Embryonic facial prominence (tissue), 1 donor: ENCODE data around the gene DDX23.
A peak's percentile ranks its signal among the peaks of the same experiment; 100 is the strongest.

Source experiments
- DNase-seq: peaks from one replicate; pipeline ENCODE4 v3.0.0-alpha.2; 2016; ENCODE audit errors: extremely low spot score

The DDX23 gene

DNA sequence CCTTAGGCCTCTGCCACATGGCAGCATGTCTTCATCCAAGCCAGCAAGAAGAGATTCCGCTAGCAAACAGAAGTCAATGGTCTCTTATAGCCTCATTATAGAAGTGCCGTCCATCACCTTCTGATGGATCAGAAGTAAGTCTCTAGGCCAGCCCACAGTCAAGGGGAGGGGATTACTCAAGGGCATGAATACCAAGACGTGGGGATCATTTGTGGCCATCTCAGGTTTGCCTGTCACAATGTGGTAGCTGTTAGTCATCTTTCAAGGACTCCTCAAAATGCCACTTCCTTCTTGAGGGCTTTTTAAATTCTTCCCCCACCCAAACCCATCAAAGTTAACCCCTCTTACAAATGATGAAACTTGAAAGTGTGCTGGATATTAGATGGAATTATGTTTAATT, 55.0 kb downstream of the DDX23 start:
- DNase-seq, result no peak

DNA sequence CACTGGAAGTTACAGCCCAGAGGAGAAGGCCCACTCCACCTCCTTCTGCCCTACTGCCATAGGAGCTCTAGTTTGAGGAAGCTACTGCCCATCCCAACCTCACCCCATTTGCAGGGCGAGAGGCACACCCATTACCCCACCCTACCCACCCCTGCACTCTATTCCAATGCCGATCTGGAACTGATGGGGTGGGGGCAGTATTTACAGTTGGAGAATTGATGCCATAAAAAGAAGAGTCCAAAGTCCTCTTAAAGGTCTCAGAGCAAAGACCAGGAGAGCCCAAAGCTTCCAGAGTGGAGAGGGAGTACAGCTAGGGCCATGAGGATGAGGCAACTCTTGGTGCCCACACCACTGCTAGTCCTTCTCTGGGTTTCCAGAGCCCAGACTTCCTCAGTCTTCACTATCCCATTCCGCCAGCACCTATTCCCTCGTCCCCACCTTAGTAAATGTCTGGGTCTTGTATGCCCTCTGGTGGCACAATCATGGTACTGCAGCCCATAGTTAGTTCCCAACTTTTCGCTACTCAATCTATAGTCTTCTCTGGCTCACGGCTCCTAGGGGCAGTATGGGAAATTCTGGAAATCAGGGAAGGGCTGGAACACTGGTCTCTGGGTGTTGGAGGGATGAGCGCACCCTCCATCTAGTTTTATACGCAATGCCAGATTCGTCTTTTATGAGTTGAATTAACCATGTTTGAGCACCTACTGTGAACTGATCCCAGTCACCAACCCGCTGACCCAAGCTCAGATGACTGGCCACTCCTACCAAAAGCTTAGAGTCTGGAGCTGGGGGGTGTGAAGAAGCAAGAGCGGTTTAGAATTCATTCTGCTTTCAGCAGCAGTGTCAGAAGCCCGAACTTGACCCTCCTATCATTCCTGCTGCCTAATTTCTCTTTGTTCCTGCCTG, 56.2 kb downstream of the DDX23 start:
- DNase-seq, result peak; percentile 53

DNA sequence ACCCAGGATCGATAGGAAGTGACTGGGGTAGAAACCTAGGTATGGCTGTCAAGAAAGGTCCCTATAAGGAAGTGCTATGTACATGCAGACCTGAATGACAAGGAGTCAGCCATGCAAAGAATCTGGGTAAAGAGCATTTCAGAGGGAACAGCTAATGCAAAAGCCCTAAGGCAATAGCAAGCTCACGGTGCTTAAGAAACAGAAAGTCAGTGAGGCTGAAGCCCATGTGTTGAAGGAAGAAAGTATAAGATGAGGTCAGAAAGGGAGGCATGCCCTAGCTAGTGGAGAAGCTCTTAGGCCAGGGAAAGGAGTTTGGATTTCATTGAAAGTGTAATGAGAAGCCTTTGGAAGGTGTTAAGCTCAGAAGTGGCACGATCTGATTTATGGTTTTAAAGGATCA, 57.1 kb downstream of the DDX23 start:
- DNase-seq, result no peak

DNA sequence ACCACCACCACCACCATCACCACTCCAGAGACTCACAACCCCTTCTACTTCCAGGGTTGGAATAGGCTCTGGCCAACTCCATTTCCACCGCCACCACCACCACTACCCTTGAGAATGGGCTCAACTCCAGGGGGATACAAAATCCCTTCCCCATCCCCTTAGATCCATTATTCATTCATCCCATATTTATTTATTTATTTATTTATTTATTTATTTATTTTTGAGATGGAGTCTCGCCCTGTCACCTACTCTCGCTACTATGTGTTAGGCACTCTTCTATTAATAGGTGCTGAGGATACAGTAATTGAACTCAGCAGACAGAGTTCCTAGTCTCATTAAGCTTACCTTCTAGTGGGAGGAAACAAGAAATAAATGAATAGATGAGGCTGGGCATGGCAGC, 58.3 kb downstream of the DDX23 start:
- DNase-seq, result no peak

DNA sequence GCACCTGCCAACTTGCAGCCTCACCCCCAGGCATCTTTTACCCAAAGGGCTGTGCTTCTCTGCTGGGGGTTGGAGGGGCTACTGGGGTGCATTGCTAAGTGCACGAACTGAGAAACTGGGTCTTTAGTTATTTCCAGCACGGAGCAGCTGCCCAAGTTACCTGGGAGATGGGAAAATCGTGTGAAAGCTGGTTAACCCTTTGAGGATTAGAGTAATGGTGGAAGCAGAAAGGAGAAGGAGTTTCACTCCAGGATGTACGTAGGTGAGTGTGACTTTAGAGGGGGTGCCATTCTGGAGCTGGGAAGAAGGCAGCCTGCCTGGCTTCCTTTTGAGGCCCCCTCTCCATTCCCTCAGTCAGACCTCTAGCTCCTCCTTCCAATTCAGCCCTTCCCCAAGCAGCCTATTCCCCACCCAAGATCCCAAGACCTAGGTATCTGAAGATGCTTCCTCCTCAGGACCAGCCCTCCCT, 62.1 kb downstream of the DDX23 start:
- no peak for DNase-seq

DNA sequence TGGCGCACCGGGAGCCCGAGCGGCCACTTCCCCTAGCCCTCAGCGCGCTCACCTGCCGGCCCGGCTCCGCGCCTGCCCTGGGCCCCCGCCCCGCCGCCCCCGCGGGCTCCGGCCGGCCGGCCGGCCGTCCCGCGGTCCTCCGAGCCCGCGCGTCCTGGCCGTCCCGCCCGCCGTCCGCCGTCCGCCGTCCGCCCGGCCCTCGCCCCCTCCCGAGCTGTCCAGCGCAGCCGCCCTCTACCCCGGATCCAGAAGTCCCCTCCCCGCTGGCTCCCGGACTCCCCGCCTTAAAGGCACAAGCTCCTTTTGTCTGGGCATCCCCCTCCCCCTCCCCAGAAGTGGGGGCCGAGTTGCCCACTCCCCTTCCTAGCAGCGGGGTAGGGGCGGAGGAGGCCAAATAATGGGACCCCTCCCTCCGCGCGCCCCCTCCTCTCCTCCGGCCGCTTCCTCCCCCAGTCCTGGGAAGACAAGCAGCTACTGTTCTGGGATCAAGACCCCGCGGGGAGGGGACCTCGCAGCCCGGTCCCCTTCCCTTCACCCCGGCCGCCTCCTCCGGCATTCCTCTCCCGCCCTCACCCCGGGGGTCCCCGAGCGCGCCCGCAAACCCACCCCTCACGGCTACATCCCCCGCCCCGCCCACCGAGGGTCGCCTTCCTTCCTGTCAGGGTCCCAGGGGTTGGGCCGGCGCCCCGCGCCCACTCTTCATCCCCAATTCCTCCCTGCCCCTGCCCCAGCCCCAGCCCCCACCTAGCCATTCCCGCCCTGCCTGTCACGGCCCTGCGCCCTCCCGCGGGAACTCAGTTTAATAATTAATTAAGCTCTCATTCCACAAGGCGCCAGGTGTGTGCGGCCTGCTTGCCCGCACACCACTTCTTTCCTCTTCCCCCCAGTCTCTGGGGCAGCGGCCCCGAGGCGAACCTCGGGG, 62.8 kb downstream of the DDX23 start, which contains the start of gene ADCY6:
TSS of gene ADCY6 (minus strand) at position 236 of the 922 bp plus-strand sequence. CDS start 5,655 bp downstream, outside the sequence.
- DNase-seq, result no peak

DNA sequence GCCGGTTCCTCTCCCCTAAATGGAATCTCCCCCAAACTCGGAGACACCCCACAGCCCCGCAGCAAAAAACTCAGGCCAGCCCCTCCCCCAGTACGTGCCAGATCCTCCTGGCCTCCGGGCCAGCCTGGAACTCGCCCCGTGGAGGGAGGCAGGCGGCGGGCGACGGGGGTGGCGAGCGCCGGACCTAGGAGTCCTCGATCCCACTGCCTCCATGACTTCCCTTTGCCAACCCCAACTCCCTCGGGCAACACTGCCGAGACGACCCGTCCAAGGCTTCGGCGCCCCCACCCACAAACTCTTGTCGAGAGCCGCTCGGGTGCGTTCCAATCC, 63.5 kb downstream of the DDX23 start:
- DNase-seq, result no peak

DNA sequence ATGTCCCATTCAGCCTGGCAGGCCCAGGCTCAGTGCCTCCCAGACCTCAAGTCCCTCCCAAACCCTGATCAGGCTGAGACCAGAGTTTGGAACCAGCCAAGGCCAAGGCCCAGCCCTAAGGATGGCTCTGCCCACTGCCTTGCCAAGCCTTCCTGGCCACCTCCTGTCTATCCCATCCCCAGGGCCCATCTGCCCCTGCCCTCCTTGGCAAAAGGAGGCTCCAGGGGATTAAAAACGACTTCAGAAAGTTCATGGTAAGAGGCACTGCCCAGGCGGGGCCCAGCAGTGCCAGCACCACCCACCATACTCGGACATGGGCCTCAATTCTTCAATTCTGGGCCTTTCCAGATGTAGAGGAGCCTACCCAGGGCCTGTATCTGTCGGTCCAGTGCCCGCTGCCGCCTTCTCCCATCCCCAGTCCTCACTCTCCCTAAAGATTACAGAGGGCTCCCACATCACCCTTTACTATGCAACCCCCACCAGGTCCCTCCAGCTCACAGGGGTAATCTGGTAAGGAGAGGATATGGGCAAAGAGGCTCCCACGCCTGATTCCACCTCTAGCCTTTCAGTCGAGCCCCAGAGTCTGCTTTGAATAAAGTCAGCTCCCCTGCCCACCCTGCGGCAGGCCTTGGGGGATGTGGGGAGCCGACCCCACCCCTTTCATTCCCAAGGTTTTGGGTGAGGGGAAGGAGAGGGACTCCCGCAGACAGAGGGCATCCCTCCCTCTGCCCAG, 64.0 kb downstream of the DDX23 start:
- no peak for DNase-seq

DNA sequence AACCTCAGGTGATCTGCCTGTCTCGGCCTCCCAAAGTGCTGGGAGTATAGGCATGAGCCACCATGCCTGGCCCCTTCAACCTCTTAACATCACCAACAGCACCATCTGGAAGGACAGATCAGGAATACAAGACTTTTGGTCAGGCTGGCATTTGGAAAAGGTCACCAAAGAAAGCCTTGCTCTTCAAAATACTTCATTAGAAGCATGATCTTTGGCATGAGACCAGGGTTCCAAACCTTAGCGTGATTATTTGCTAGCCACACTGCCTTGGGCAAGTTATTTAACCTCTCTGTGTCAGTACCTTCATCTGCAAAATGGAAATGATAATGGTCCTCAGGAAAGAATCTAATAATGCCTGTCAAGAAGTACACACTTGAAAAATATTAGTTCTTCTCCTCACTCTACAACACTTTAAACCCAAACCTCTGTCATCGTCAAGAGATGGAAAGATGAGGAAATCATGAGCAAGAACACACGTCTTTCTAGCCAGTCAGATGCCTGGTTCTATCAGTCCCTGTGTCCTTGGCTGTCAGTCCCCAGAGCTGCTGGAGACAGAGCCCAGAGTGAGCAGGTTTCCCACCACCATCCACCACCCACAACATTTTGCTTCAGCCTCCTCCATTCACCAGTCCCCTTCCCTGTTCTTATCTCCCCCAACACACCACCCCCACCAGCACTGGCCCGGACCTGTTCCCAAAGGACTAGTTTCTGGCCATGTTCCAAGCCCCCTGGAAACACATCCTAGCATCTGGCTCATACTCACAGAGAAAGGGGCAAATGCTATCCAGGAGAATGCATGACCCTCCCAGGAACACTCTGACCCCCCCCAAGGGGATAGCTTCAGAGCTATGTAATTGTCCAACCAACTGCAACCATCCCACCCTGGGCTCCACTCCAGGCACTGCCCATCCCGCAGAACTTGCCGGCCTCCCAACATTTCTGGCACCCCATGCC, 65.1 kb downstream of the DDX23 start:
- no peak for DNase-seq

DNA sequence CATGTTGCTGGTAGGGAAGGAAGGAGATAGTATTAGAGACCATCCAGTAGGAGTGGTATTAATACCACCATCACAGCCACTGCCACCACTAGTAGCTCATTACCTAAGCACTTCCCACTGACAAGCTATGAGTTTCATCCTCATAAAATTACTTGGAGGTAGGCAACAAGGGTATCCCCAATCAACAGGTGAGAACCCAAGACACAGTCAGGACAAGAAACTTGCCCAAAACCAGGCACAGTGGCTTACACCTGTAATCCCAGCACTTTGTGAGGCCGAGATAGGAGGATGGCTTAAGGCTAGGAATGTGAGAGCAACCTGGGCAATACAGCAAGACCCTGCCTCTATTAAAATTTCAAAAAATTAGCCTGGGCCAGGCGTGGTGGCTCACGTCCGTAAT, 68.5 kb downstream of the DDX23 start:
- no peak for DNase-seq

DNA sequence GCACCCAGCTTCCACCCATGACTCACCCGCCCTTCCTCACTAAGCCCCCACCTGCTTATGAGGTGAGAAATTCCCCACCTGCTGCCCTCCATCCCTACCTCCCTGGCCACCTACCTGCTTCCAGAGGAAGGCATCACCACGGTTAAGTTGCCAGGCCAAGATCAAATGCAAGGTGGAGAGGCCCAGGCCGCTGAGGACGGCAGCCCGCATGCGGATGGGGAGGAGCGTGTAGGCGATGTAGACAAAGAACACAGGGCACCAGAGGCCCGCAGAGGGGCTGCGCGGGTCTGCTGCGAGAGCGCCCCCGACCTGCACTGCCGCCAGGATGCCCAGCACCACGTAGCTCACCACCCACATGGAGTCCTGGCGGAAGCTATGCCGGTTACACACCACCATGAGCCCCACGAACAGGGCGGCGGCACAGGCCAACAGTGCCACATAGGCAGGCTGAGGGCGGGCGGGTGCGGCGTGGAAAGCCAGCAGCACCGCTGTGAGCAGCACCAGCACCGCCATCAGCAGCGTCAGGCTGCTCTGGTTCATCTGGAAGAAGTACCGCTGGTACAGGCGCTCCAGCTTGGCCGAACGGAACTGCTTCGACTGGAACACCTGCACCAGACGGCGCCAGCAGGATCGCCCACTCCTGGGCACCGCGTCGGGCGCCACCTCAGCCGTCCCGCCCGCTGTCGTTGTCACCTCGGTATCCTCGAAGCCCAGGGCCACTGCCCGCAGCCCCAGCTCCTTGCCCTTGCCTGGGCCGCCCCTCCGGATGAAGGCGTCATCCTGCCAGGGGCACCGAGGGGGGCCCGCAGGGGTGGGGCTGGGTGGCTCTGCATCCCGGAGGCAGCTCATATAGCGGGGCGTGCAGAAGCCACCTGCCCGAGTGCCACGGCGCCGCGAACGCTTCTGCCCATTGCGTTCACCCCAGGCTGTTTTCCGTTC, 69.2 kb downstream of the DDX23 start:
- DNase-seq, result no peak

DNA sequence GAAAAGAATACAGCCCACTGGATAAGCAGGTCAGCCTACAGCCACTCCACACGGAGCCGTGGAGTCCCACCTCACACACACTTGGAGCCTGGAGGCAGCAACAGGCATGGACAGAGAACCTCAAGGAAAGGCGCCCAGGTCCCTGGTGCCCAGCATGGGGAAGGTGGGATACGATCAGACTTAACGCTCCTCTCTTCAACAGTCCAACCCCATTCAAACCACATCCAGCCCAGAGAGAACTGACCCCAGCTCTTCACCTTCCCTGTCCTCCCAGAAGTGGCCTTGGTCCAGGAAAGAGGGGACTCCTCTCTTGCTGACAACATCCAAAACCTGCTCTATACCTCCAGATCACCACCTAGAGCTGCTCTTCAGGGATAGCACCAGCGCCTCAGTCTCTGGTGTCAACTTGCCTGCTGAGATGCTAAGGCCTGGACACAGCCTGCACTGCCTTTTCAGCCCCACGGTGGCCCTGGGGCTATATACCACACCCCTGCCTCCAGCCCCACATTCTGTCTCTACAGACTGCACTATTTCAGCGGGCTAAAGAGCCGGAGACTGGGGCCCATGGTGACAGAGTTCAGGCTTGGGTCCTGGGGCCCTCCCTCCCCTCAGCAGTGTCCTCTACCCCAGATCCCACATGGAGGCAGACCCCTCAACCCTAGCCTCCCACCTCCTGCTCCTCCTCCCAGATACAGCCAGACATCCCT, 70.1 kb downstream of the DDX23 start:
- DNase-seq, result no peak

DNA sequence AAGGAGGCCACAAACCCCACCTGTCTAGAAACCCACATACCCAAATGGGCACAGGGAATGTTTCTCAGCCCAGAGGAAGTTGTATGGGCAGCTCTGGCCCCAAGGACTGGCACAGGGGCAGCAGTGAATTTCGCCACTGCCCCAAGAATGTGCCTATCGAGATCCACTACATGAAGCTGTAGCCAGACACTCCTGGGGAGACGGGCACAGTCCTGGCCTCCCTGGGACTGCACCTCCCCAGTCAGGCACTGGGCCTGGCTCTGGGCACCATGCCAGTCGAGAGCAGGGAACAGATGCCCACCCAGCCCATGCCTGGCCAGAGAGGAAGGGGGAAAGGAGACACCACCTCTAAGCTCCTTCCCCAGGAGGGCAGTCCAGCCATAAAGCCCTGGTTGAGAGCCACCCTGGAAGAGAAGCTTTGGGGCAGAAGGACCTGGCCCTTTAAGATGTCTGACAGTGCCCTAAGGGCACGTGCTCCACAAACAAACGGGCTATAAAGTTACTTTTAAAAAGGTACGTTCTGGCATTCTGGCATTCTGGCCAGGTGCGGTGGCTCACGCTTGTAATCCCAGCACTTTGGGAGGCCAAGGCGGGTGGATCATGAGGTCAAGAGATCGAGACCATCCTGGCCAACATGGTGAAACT, 71.5 kb downstream of the DDX23 start:
- DNase-seq, result no peak

DNA sequence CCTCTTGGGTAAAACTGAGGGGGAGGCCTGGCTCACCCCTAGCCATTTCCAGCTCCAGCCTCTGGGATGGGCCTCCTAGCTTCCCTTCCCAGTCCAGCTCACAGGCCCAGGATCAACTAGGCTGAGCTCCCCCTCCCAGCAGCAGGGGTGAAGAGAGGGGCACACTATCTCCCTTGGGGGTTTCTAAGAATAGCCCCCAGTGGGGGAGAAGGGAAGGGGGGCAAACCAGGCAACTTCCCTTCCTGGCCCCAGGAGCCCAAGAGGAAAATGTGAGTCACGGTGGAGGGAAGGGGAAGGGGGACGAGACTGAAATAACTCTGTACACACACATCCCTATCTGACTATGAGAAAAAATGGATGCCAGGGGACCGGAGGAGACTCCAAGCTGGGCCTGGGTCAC, 72.1 kb downstream of the DDX23 start:
- no peak for DNase-seq
